Endothelial cell of umbilical vein (primary cell): ENCODE measurements around the gene EVC. TPM values are rescaled to one million over a fixed set of nuclear protein-coding genes. Genes with fewer than 3 reads are reported as not detected.

Experiments
- BruUV-seq: library from RNA; stranded (reverse); fragments of 400-500 nt; replicated peaks from 2 replicates; lab custom pipeline; 2021; lab: Mats Ljungman, UMichigan
- CTCF ChIA-PET: fragments of 300-600, 350-600 bp; sonication (Branson Sonifier 250); formaldehyde crosslinking; loops from one replicate; lab custom pipeline; 2021; ENCODE audit warnings: antibody characterized with exemption, inconsistent platforms; lab: Charles Lee
- POLR2A ChIA-PET: fragments of 300-600, 350-600 bp; sonication (Branson Sonifier 250); formaldehyde crosslinking; loops from one replicate; lab custom pipeline; 2021; ENCODE audit warnings: antibody characterized with exemption, inconsistent platforms; lab: Charles Lee
- DNase-seq: peaks from one replicate; pipeline ENCODE4 v3.0.0-alpha.2; 2011; ENCODE audit warnings: low read depth, low spot score
- FAIRE-seq: peaks from 2 replicates; lab custom pipeline; 2011; peaks lifted over from hg19 to GRCh38; lab: Jason Lieb, UNC
- H2AFZ ChIP-seq: 2 replicates; pipeline ENCODE4 v1.6.0; 2012; ENCODE audit warnings: low read depth, low read length, control low read depth, inconsistent platforms
- H3K27ac ChIP-seq: 2 replicates; pipeline ENCODE4 v1.5.1; 2011; ENCODE audit warnings: low read depth, mild to moderate bottlenecking, control low read depth, low read length, moderate library complexity; ENCODE audit not compliant: insufficient read depth
- H3K27me3 ChIP-seq, 2 experiments: 2 replicates each; pipeline versions ENCODE4 v1.6.0 to v1.6.1; 2011; ENCODE audit warnings: low read length in 2 of 2, mixed read lengths in 1 of 2; ENCODE audit not compliant: control insufficient read depth in 2 of 2, insufficient read depth in 2 of 2
- H3K36me3 ChIP-seq, 2 experiments: 2 replicates in 1 of 2; 3 replicates in 1 of 2; pipeline ENCODE4 v1.5.1; 2011; ENCODE audit warnings: low read length in 2 of 2, mild to moderate bottlenecking in 1 of 2, moderate library complexity in 1 of 2; ENCODE audit not compliant: control insufficient read depth in 2 of 2, insufficient read depth in 2 of 2; ENCODE audit errors: extremely low read depth in 1 of 2
- H3K4me1 ChIP-seq: 3 replicates; pipeline ENCODE4 v1.5.1; 2011; ENCODE audit warnings: mild to moderate bottlenecking, low read length; ENCODE audit not compliant: control insufficient read depth, insufficient read depth; ENCODE audit errors: extremely low read depth
- H3K4me2 ChIP-seq: 2 replicates; pipeline ENCODE4 v1.6.1; 2011; ENCODE audit warnings: low read length, control low read depth, mixed read lengths; ENCODE audit not compliant: insufficient read depth
- H3K4me3 ChIP-seq, 3 experiments: fragments of 200-600 bp in 1 of 3; sonication (generic), shearing (Covaris generic) in 1 of 3; replicated peaks in 1 of 3; 2 replicates each; pipeline ENCODE4 v1.5.1; 2011 to 2016; ENCODE audit warnings: control low read depth in 3 of 3, low read length in 3 of 3, mild to moderate bottlenecking in 2 of 3, inconsistent platforms in 1 of 3, low read depth in 1 of 3, moderate library complexity in 1 of 3; ENCODE audit not compliant: insufficient read depth in 1 of 3
- H3K79me2 ChIP-seq: 2 replicates; pipeline ENCODE4 v1.6.0; 2012; ENCODE audit warnings: low read length, inconsistent platforms; ENCODE audit not compliant: control insufficient read depth, insufficient read depth
- H3K9ac ChIP-seq: replicated peaks from 2 replicates; pipeline ENCODE3; 2011; ENCODE audit warnings: low read length, control low read depth; ENCODE audit not compliant: insufficient read depth; ENCODE audit errors: extremely low read depth
- H3K9me1 ChIP-seq: replicated peaks from 3 replicates; pipeline ENCODE4 v1.6.0; 2011; ENCODE audit warnings: mild to moderate bottlenecking, low read length; ENCODE audit not compliant: control insufficient read depth, insufficient read depth; ENCODE audit errors: extremely low read depth
- H3K9me3 ChIP-seq: replicated peaks from 2 replicates; pipeline ENCODE4 v1.5.1; 2012; ENCODE audit warnings: low read length, inconsistent platforms; ENCODE audit not compliant: control insufficient read depth, insufficient read depth
- H4K20me1 ChIP-seq: replicated peaks from 2 replicates; pipeline ENCODE3; 2011; ENCODE audit warnings: mild to moderate bottlenecking, low read length; ENCODE audit not compliant: control insufficient read depth, insufficient read depth; ENCODE audit errors: extremely low read depth
- CTCF ChIP-seq, 2 donors: IDR thresholded peaks; 1 replicate in 1 of 2; 2 replicates in 1 of 2; pipeline ENCODE4 v1.5.1; 2011; ENCODE audit warnings: low read length in 2 of 2, mild to moderate bottlenecking in 2 of 2, moderate library complexity in 2 of 2, control low read depth in 1 of 2, inconsistent platforms in 1 of 2, low read depth in 1 of 2; ENCODE audit not compliant: insufficient read depth in 1 of 2; ENCODE audit errors: extremely low read depth in 1 of 2
- EZH2 ChIP-seq: IDR thresholded peaks from 2 replicates; pipeline ENCODE4 v1.6.1; 2012; ENCODE audit warnings: borderline replicate concordance, low read depth, mild to moderate bottlenecking, moderate library complexity, low read length, inconsistent platforms; ENCODE audit not compliant: severe bottlenecking
- FOS ChIP-seq: IDR thresholded peaks from 2 replicates; pipeline ENCODE4 v1.6.1; 2011; ENCODE audit warnings: mild to moderate bottlenecking, low read length, moderate library complexity, borderline replicate concordance; ENCODE audit not compliant: insufficient read depth
- GATA2 ChIP-seq: IDR thresholded peaks from 2 replicates; pipeline ENCODE4 v1.7.0; 2011; ENCODE audit warnings: low read depth, mild to moderate bottlenecking, moderate library complexity, mixed read lengths, low read length; ENCODE audit not compliant: insufficient read length, insufficient read depth
- JUN ChIP-seq: IDR thresholded peaks from 2 replicates; pipeline ENCODE4 v1.6.1; 2011; ENCODE audit warnings: borderline replicate concordance, low read depth; ENCODE audit not compliant: insufficient read length, insufficient read depth
- MAX ChIP-seq: IDR thresholded peaks from 2 replicates; pipeline ENCODE4 v1.6.1; 2011; ENCODE audit not compliant: insufficient read depth, insufficient read length
- MYC ChIP-seq: IDR thresholded peaks from one replicate; pipeline ENCODE4 v1.6.1; 2011; ENCODE audit warnings: mild to moderate bottlenecking, low read depth, low read length
- POLR2A ChIP-seq: IDR thresholded peaks from 2 replicates; pipeline ENCODE4 v1.6.1; 2012; ENCODE audit warnings: low read depth, mild to moderate bottlenecking, control low read depth, low read length
- POLR2AphosphoS5 ChIP-seq: IDR thresholded peaks from 2 replicates; pipeline ENCODE4 v1.6.1; 2012; ENCODE audit warnings: low read depth, mild to moderate bottlenecking, control low read depth, low read length, moderate library complexity; ENCODE audit not compliant: insufficient read depth
- dilution Hi-C: fragments of 300-500 bp; cut with MboI; formaldehyde crosslinking; loops from one replicate; pipeline ENCODE4 v1.15.0; 2019; ENCODE audit warnings: low sequenced_read_pairs; ENCODE audit not compliant: extremely low pct_ligation_motif_present
- intact Hi-C: fragments of 100-400 bp; cut with micrococcal nuclease; formaldehyde crosslinking; loops from one replicate; pipeline ENCODE4 v1.10.0; 2022
- polyA plus RNA-seq, 4 experiments: library from polyadenylated mRNA; depleted of rRNA in 3 of 4; stranded (reverse) in 3 of 4; unstranded in 1 of 4; fragments of >200 nt; gene quantifications; 2 replicates each; pipeline versions ENCODE4 v1.2.1 to v1.2.3, GENCODE V29; 2011 to 2012; ENCODE audit warnings: missing spikeins in 1 of 4
- total RNA-seq: library from RNA; stranded (reverse); gene quantifications from 2 replicates; pipeline ENCODE4 v1.2.3, GENCODE V29; 2021

EVC gene
- total and polyA plus RNA-seq, 2 donors (not counting 3 experiments of a cell fraction or from before 2014, with no cell fraction given) = 6.3 to 31.6 TPM

DNA sequence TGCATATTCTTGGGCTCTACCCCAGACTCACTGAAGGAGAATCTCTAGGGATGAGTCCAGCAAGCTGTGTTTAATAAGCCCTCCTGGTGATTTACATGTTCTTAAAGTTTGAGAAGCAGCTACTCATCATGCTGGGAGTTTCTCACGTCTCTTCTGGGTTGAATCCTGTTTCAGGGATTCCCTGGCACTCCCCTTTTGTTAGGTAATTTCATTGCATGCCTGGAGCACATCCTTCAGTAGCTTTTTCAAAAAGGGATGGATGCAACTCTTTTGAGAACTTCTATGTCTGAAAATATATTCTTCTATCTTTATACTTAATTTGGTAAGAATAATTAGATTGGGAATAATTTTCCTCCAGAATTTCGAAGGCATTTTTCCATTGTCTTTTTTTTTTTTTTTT lies 4.4 kb downstream of the EVC start:
- H3K79me2 ChIP-seq = peaks cover 23% of the 10 kb centered on the region
- no peak overlapping the region for H3K9ac ChIP-seq
- H3K4me2 ChIP-seq = no peak overlapping the region
- H3K4me1 ChIP-seq = peaks cover 15% of the 10 kb centered on the region
- H3K27ac ChIP-seq = no peak overlapping the region
- ChIA-PET CTCF (interaction anchor here (1.1 to 1.6 kb wide), 2 partner anchors 32 to 38 kb away, joined by 4 to 6 read pairs; no protein-coding TSS in a partner anchor), POLR2A (no interaction called here)
- no peaks in the 10 kb centered on the region for H3K27me3 ChIP-seq
- no peaks in the 10 kb centered on the region for H3K9me1 ChIP-seq
- no peak for DNase-seq
- no TSS peak for BruUV-seq
- H2AFZ ChIP-seq = no peak overlapping the region
- intact Hi-C loops (no loop called here), dilution Hi-C loops (no loop called here)
- FAIRE-seq = no peak
- H4K20me1 ChIP-seq = no peaks in the 10 kb centered on the region
- H3K36me3 ChIP-seq = peaks cover 2 to 3% of the 10 kb centered on the region in 2 experiments
- H3K9me3 ChIP-seq = no peaks in the 10 kb centered on the region
- H3K4me3 ChIP-seq = no peak overlapping the region
- no peak for TF ChIP-seq POLR2AphosphoS5
- no peak for TF ChIP-seq FOS
- TF ChIP-seq MYC = no peak
- no peak for TF ChIP-seq POLR2A
- TF ChIP-seq GATA2 = no peak
- no peak for TF ChIP-seq EZH2
- no peak for TF ChIP-seq JUN
- no peak for TF ChIP-seq CTCF (IDR thresholded peaks at IDR 0.05; ENCODE audit: extremely low read depth in 1 of 2, insufficient read depth in 1 of 2, low read depth in 1 of 2, low read length in 2 of 2)
- TF ChIP-seq MAX = no peak
